GM12878 (cell line): ENCODE measurements around the gene FXYD3. TPM values are rescaled to one million over a fixed set of nuclear protein-coding genes. Genes with fewer than 3 reads are reported as not detected.

Source experiments
- ATAC-seq: fragments of 200-7000 bp; cut with Tn5 transposase; 3 replicates; pipeline ENCODE4 v1.9.1; 2020; ENCODE audit warnings: mild to moderate bottlenecking, moderate library complexity
- BruUV-seq: library from RNA; stranded (reverse); fragments of 400-500 nt; replicated peaks from 2 replicates; lab custom pipeline; 2021; lab: Mats Ljungman, UMichigan
- CTCF ChIA-PET: fragments of 300-600 bp; sonication (Branson Sonifier 250); formaldehyde crosslinking; extraction: SDS; loops from one replicate; lab custom pipeline; 2021; ENCODE audit warnings: inconsistent platforms; lab: Yijun Ruan, JAX
- POLR2A ChIA-PET: fragments of 350-600 bp; formaldehyde crosslinking; extraction: SDS; loops from one replicate; lab custom pipeline; 2021; ENCODE audit warnings: inconsistent platforms; lab: Charles Lee
- RAD21 ChIA-PET: fragments of 300-600 bp; sonication (Branson Sonifier 250); formaldehyde crosslinking; loops from one replicate; lab custom pipeline; 2023; ENCODE audit warnings: antibody characterized with exemption; ENCODE audit not compliant: unreplicated experiment; lab: Charles Lee
- SMC1A ChIA-PET: fragments of 300-600 bp; sonication (Branson Sonifier 250); formaldehyde crosslinking; loops from one replicate; lab custom pipeline; 2023; ENCODE audit not compliant: unreplicated experiment, uncharacterized antibody; lab: Charles Lee
- DNase-seq: peaks from one replicate; pipeline ENCODE4 v3.0.0-alpha.2; 2011; ENCODE audit warnings: low read depth, low spot score
- FAIRE-seq: peaks from 3 replicates; lab custom pipeline; 2011; peaks lifted over from hg19 to GRCh38; lab: Jason Lieb, UNC
- H2AFZ ChIP-seq: 2 replicates; pipeline ENCODE4 v1.6.0; 2011; ENCODE audit warnings: low read depth, low read length, control low read depth; ENCODE audit not compliant: control insufficient read depth
- H3K27ac ChIP-seq: 2 replicates; pipeline ENCODE4 v1.5.1; 2011; ENCODE audit warnings: control low read depth; ENCODE audit not compliant: control insufficient read depth, insufficient read depth
- H3K27me3 ChIP-seq, 2 experiments: replicated peaks in 1 of 2; 2 replicates each; pipeline versions ENCODE4 v1.6.0 to v1.6.1; 2011; ENCODE audit warnings: low read length in 1 of 2; ENCODE audit not compliant: control insufficient read depth in 2 of 2, insufficient read depth in 2 of 2
- H3K36me3 ChIP-seq, 2 experiments: 2 replicates each; pipeline ENCODE4 v1.5.1; 2011; ENCODE audit warnings: low read length in 1 of 2; ENCODE audit not compliant: control insufficient read depth in 2 of 2, insufficient read depth in 2 of 2
- H3K4me1 ChIP-seq: 2 replicates; pipeline ENCODE4 v1.6.1; 2011; ENCODE audit warnings: mild to moderate bottlenecking, low read length, moderate library complexity, mixed read lengths; ENCODE audit not compliant: control insufficient read depth, insufficient read depth
- H3K4me2 ChIP-seq: 2 replicates; pipeline ENCODE4 v1.6.0; 2011; ENCODE audit warnings: control low read depth; ENCODE audit not compliant: control insufficient read depth, insufficient read depth
- H3K4me3 ChIP-seq: fragments of 200-600 bp; sonication (generic); 2 replicates; pipeline ENCODE4 v1.5.1; 2016
- H3K79me2 ChIP-seq: 2 replicates; pipeline ENCODE4 v1.6.0; 2011; ENCODE audit warnings: low read length; ENCODE audit not compliant: control insufficient read depth, insufficient read depth
- H3K9ac ChIP-seq: 2 replicates; pipeline ENCODE4 v1.8.0; 2011; ENCODE audit warnings: low read length, control low read depth, mixed read lengths; ENCODE audit not compliant: control insufficient read depth, insufficient read depth
- H3K9me3 ChIP-seq: replicated peaks from 3 replicates; pipeline ENCODE4 v1.5.1; 2011; ENCODE audit warnings: mild to moderate bottlenecking, low read length; ENCODE audit not compliant: control insufficient read depth, insufficient read depth
- H4K20me1 ChIP-seq: 2 replicates; pipeline ENCODE4 v1.6.0; 2011; ENCODE audit not compliant: control insufficient read depth, insufficient read depth
- ATF3 ChIP-seq: IDR thresholded peaks from 2 replicates; pipeline ENCODE4 v1.6.1; 2011; ENCODE audit warnings: low read depth, mild to moderate bottlenecking, low read length, moderate library complexity, borderline replicate concordance; ENCODE audit errors: extremely low read depth
- E2F4 ChIP-seq: IDR thresholded peaks from 2 replicates; pipeline ENCODE4 v1.6.1; 2012; ENCODE audit warnings: low read depth, low read length, improper control_type of control experiment
- ETV6 ChIP-seq, 2 experiments: fragments of 450-650 bp in 1 of 2; IDR thresholded peaks in 1 of 2; conservative IDR thresholded peaks in 1 of 2; 2 replicates each; pipeline ENCODE4 v1.6.1; 2014; ENCODE audit warnings: antibody characterized with exemption in 1 of 2, borderline replicate concordance in 1 of 2, low read depth in 1 of 2, mild to moderate bottlenecking in 1 of 2, moderate library complexity in 1 of 2
- GABPA ChIP-seq: IDR thresholded peaks from 2 replicates; pipeline ENCODE4 v1.6.1; 2014; ENCODE audit warnings: antibody characterized with exemption, low read depth, mild to moderate bottlenecking, inconsistent platforms
- GATAD2B ChIP-seq: fragments of 450-650 bp; conservative IDR thresholded peaks from 2 replicates; pipeline ENCODE4 v1.6.1; 2017; ENCODE audit warnings: low read depth, mild to moderate bottlenecking, moderate library complexity
- HDAC2 ChIP-seq: fragments of 200-600 bp; sonication (generic); IDR thresholded peaks from 2 replicates; pipeline ENCODE4 v1.6.1; 2017
- MEF2B ChIP-seq: fragments of 450-650 bp; IDR thresholded peaks from 2 replicates; pipeline ENCODE4 v1.6.1; 2018; ENCODE audit warnings: mild to moderate bottlenecking, moderate library complexity; ENCODE audit not compliant: partially characterized antibody, poor library complexity, severe bottlenecking
- MXI1 ChIP-seq: fragments of 150-350 bp; IDR thresholded peaks from 2 replicates; pipeline ENCODE4 v1.6.1; 2011; ENCODE audit warnings: low read depth, mild to moderate bottlenecking, inconsistent platforms, low read length, improper control_type of control experiment
- NFYA ChIP-seq: IDR thresholded peaks from 2 replicates; pipeline ENCODE4 v1.6.1; 2011; ENCODE audit warnings: low read depth, mild to moderate bottlenecking, low read length, improper control_type of control experiment, borderline replicate concordance
- PAX5 ChIP-seq: IDR thresholded peaks from 2 replicates; pipeline ENCODE4 v1.6.1; 2011; ENCODE audit warnings: low read depth, low read length, borderline replicate concordance
- POLR2AphosphoS2 ChIP-seq: IDR thresholded peaks from 2 replicates; pipeline ENCODE4 v1.6.1; 2011; ENCODE audit warnings: low read depth, mild to moderate bottlenecking, low read length, improper control_type of control experiment, moderate library complexity
- RBBP5 ChIP-seq: fragments of 200-600 bp; sonication (generic); conservative IDR thresholded peaks from 2 replicates; pipeline ENCODE4 v1.6.1; 2016
- SKIL ChIP-seq: fragments of 450-650 bp; IDR thresholded peaks from 2 replicates; pipeline ENCODE4 v1.6.1; 2017; ENCODE audit warnings: mild to moderate bottlenecking, low read depth, inconsistent platforms; ENCODE audit not compliant: poor library complexity, severe bottlenecking
- YY1 ChIP-seq: IDR thresholded peaks from 2 replicates; pipeline ENCODE4 v1.6.1; 2011; ENCODE audit warnings: low read depth, mild to moderate bottlenecking, low read length
- WGBS: methylation state at CpG from one replicate; pipeline ENCODE4 v1.1.6; 2016; ENCODE audit warnings: low lambda C conversion rate; ENCODE audit not compliant: insufficient replicate concordance, insufficient coverage; ENCODE audit errors: missing lambda C conversion rate; 5-methylcytosine and 5-hydroxymethylcytosine counted together
- in situ Hi-C: fragments of 300-500 bp; cut with MboI; formaldehyde crosslinking; loops from 9 replicates; pipeline ENCODE4 v1.14.3; 2018; ENCODE audit warnings: mixed read lengths
- intact Hi-C: fragments of 100-400 bp; cut with micrococcal nuclease; formaldehyde crosslinking; loops from one replicate; pipeline ENCODE4 v1.14.2; 2022; ENCODE audit not compliant: unreplicated experiment
- polyA plus RNA-seq, 11 experiments: library from polyadenylated mRNA; depleted of rRNA in 4 of 11; unstranded in 6 of 11; stranded (reverse) in 5 of 11; fragments of >200 nt; fragmentation: Nextera tagmentation in 4 of 11; fragmentation: Illumina TruSeq in 1 of 11; extraction: Ambion mirVana in 4 of 11; extraction: Trizol in 1 of 11; gene quantifications; 1 replicate in 1 of 11; 2 replicates in 10 of 11; pipeline versions ENCODE4 v1.2.1 to v1.2.3, GENCODE V29; 2011 to 2016; ENCODE audit warnings: inconsistent platforms in 2 of 11, missing spikeins in 2 of 11, low read depth in 1 of 11
- total RNA-seq, 4 experiments: library from RNA; depleted of rRNA in 3 of 4; stranded (reverse); fragments of >200 nt in 3 of 4; fragmentation: Illumina TruSeq in 1 of 4; extraction: Trizol in 1 of 4; gene quantifications; 2 replicates each; pipeline versions ENCODE4 v1.2.1 to v1.2.3, GENCODE V29; 2013 to 2021

The FXYD3 gene
- total and polyA plus RNA-seq, 10 of the 15 experiments (the other 5 are each of a cell fraction or from before 2014, with no cell fraction given): 0.09 to 0.44 TPM; not detected in 8

- Histone ChIP-seq H2AFZ (no peak overlapping the region), H3K27ac (no peak overlapping the region), H3K9me3 (no peaks in the 10 kb centered on the region; the same call in 2 of the 3 replicates), H3K4me1 (peaks cover 4% of the 10 kb centered on the region; the same call in 1 of the 2 replicates), H3K36me3 (no peaks in the 10 kb centered on the region), H4K20me1 (no peaks in the 10 kb centered on the region), H3K4me2 (no peak overlapping the region), H3K27me3 (0 out of 4 replicates have a peak, but pooled peaks cover 0 to 1% of the 10 kb centered on the region in 2 experiments), H3K4me3 (no peak overlapping the region), H3K9ac (no peak overlapping the region), H3K79me2 (no peaks in the 10 kb centered on the region)
- POLR2A ChIA-PET: no interaction called here
- RAD21 ChIA-PET: interaction anchor here (0.8 to 1.5 kb wide), 4 partner anchors 15 to 65 kb away, joined by 3 to 4 read pairs (median 4); no protein-coding TSS in a partner anchor
- DNase-seq (no peak), FAIRE-seq (no peak), ATAC-seq (no peak)
- intact Hi-C loops (no loop called here), in situ Hi-C loops (no loop called here)
- SMC1A ChIA-PET: interaction anchor here (0.6 to 2.7 kb wide), 5 partner anchors 11 to 65 kb away, joined by 3 to 17 read pairs (median 5); no protein-coding TSS in a partner anchor
- WGBS: 26% methylated on average over 3 of the region's 3 CpGs
- peak; percentile 39; the same call in 1 of the 2 replicates for TF ChIP-seq YY1
- TF ChIP-seq RBBP5: no peak
- CTCF ChIA-PET: interaction anchor here (0.7 to 3.0 kb wide), 9 partner anchors 15 to 75 kb away, joined by 3 to 26 read pairs (median 6); partner anchors contain the start of gene LGI4
- BruUV-seq: no TSS peak
Observed at GRCh38 chr19:35070471-35070870, 45.2 kb upstream of the FXYD3 start.

GRCh38 chr19:35073516-35073915, 42.1 kb upstream of the FXYD3 start:
- peaks cover 0 to 1% of the 10 kb centered on the region in 2 experiments; a peak in 1 of 4 replicates for H3K27me3 ChIP-seq
- RAD21 ChIA-PET: no interaction called here
- no peaks in the 10 kb centered on the region; the same call in 2 of the 3 replicates for H3K9me3 ChIP-seq
- FAIRE-seq (no peak), DNase-seq (no peak), ATAC-seq (no peak)
- POLR2A ChIA-PET: no interaction called here
- no peak overlapping the region for H2AFZ ChIP-seq
- 32% methylated on average over 10 of the region's 10 CpGs for WGBS
- H3K4me3 ChIP-seq: no peak overlapping the region
- SMC1A ChIA-PET: no interaction called here
- in situ Hi-C loops (no loop called here), intact Hi-C loops (no loop called here)
- no TSS peak for BruUV-seq
- H4K20me1 ChIP-seq: no peaks in the 10 kb centered on the region
- CTCF ChIA-PET: no interaction called here
- H3K79me2 ChIP-seq: no peaks in the 10 kb centered on the region
- H3K27ac ChIP-seq: no peak overlapping the region
- no peak overlapping the region for H3K9ac ChIP-seq
- H3K36me3 ChIP-seq: no peaks in the 10 kb centered on the region
- H3K4me1 ChIP-seq: no peaks in the 10 kb centered on the region
- H3K4me2 ChIP-seq: no peak overlapping the region
- TF ChIP-seq GATAD2B (no peak), PAX5 (no peak), E2F4 (no peak), POLR2AphosphoS2 (no peak), GABPA (no peak), ATF3 (no peak), MXI1 (no peak), NFYA (no peak), HDAC2 (no peak), ETV6 (conservative IDR thresholded peaks at IDR 0.05 in 1 of 2, IDR thresholded peaks at IDR 0.05 in 1 of 2; ENCODE audit: borderline replicate concordance in 1 of 2, low read depth in 1 of 2) (no peak), MEF2B (no peak), SKIL (no peak)
